HG03558 (cell line): ENCODE data around the gene WDFY2.
"Not testable (repeated sequence)": the region's sequence is repeated elsewhere in the genome, so short reads cannot be mapped to it uniquely, and the experiment has no call there.

ENCODE experiments used
- ATAC-seq: cut with Tn5 transposase; IDR thresholded peaks from one replicate; pipeline ENCODE4 v1.9.1; 2021; ENCODE audit warnings: moderate number of reproducible peaks; ENCODE audit not compliant: unreplicated experiment; ENCODE audit errors: extremely low read depth

WDFY2 gene

DNA sequence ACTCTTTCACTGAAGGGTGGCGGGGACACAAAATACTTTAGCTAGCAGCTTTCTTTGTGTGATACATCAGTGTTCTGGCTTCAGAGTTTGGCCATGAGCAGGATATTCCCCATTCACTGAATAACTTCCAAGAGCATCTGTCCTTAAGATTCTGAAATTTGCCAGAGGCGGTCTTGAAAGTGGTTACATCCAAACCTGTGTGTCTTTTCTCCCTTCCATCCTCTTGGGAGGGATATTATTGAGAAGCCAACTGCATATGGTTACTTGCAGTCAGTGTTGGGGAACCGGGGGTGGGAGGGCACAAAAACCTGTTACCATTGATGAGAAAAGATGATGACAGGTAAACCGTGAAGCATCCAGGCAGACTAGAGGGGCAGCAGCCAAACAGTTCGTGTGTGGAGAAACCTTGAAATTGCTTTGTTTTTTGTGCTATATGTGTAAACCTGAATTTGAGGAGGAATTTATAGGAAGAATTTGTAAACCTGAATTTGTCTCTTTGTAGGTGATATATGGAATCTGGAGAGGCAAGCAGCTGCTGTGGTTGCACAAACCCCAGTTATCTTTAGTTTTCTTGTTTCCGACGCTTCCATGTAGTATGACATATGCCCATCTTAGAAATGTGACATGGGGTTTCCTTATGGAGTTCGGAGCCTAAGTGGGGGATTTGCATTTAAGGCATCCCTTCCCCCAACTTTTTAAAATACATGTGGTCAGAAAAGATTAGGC lies 104.8 kb downstream of the WDFY2 start:
- no peak for ATAC-seq

DNA sequence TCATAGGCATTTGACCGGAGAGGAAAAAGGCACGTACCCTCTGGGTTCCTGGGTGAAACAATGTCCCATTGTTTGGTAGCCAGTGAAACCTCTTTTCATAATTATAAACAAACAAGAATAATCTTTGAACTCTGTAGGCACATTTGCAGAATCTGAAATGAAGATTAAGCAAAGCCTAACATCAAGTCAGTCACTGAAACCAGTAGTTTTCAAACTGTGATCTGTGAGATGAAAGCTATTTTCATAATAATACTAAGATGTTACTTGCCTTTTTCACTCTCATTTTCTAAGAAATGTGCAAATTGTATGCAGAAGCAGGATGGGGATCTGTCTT lies 105.4 kb downstream of the WDFY2 start:
- no peak for ATAC-seq

DNA sequence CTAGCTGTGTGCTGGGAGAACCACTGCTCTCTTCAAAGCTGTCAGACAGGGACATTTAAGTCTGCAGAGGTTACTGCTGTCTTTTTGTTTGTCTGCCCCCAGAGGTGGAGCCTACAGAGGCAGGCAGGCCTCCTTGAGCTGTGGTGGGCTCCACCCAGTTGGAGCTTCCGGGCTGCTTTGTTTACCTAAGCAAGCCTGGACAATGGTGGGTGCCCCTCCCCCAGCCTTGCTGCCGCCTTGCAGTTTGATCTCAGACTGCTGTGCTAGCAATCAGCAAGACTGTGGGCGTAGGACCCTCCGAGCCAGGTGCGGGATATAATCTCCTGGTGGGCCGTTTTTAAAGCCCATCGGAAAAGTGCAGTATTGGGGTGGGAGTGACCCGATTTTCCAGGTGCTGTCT lies 111.4 kb downstream of the WDFY2 start:
- ATAC-seq = not testable (repeated sequence)

DNA sequence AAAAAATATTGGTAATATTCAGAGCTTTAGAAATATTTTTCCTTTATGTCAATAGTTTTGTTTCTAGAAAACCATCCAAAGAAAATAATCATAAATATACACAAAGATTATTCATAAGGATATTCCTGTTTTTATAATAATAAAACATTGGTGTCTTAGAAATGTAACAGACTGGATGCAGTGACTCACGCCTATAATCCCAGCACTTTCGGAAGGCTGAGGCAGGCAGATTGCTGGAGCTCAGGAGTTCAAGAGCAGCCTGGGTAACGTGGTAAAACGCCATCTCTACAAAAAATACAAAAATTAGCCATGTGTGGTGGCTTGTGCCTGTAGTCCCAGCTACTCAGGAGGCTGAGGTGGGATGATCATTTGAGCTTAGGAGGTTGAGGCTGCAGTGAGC lies 112.9 kb downstream of the WDFY2 start:
- no peak for ATAC-seq

DNA sequence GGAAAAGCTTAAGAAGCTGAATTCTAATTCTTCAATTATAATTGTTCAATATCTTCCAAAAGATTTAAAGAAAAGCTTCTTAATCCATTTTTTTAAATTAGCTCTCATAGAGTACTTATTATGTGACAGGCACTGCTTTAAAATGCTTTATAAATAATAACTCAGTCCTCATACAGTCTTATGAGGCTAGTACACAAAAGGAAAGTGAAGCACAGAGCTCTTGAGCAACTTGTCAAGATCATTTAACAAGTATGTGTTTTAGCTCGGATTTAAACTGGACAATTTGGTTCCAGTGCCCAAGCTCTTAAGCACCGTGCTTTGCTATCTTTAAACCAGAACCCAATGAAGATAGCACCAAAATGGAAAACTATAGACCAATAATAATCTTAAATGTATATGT lies 113.6 kb downstream of the WDFY2 start:
- ATAC-seq = no peak

DNA sequence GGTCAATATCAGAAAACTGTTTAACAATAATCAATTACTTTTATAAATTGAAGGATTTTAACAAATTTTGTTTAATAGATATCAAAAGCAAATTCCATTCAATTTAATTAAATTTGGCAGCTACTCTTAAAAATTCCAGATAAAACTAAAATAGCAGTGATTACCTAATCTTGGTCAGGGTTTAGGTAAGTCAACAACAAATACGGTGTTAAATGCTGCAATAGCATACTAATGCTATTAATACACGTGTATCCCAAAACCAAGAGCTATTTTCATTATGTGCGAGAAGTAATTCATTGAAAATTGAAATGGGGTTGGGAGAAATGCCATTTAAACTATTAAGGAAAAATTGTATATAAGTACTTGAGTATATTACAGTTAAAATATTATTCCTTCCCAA lies 114.1 kb downstream of the WDFY2 start:
- ATAC-seq = no peak

DNA sequence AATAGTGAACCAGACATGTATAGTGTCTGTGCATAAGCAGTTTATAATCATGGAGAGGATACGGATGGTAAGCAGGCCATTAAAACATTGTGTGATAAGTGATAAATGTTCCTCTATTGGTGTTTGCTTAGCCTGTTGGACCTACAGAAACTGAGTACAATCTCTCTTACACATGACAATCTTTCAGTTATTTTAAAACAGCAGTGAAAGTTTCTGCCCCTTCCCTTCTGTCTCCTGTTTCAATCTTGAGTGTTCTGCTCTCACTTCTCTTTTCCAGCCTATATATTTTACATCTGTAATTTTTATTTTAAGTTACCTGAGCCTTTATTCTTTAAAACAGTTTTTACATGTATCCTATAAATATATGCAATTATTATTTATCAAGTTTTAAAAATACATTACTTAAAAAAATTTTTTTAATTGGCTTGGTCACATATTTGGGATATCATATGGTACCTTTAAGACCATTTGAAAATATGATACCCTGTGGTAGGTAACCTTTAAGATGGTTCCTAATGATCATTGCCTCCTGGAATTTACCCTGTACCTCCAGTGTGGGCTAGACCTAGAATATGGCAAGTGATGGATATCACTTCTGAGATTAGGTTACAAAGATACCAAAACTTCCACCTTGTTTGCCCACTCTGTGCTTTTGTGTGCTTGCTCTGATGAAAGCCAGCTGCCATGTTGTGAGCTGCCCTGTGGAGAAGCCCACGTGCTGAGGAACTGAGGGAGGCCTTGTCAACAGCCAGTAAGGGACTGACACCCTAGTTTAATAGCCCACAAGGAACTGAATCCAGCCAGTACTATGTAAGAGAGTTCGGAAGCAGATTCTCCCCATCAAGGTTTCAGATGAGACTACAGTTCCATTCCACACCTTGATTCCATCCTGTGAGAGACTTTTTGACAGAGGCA lies 120.4 kb downstream of the WDFY2 start:
- ATAC-seq = peak; percentile 52

DNA sequence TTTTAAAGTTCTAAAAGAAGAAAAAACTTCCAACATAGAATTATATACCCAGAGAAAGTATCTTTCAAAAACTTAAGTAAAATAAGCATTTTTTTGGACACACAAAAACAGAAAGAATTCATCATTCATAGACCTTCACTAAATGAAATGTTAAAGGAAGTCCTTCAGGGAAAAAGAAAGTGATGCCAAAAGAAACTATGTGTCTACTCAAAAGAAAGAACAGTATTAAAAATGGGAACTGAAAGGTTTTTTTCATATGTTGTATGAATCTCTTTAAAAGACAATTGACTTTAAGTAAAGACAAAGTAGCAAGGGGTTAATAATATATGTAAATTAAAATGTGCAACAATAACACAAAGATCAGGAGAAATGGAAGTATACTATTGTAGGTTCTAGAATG lies 123.2 kb downstream of the WDFY2 start:
- ATAC-seq = no peak

DNA sequence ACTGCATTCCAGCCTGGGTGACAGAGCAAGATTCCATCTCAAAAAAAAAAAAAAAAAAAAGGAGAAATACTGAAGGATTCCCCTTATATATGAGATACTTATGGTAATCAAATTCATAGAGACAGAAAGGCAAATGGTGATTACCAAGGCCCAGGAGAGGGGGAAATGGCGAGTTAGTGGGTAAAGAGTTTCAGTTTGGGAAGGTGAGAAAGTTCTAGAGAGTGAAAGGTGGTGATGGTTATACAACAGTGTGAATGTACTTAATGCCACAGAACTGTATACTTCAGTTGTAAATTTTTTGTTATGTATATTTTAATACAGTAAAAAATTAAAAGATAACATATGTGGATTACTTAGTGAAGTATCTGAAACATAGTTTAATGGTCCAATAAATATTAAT lies 129.5 kb downstream of the WDFY2 start:
- no peak for ATAC-seq

DNA sequence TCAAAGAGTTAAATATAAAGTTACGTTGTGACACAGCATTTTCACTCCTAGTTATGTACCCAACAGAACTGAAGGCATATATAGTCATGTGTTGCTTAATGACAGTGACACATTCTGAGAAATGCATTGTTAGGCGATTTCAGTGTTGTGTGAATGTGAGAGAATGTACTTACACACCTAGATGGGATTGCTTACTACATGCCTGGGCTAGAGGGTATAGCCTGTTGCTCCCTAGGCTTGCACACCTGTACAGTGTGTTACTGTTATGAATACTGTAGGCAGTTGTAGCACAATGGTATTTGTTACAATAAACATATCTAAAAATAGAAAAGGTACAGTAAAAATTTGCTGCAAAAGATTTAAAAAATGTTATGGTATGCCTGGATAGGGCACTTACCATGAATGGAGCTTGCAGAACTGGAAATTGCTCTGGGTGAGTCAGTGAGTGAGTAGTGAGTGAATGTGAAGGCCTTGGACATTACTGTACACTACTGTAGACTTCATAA lies 130.5 kb downstream of the WDFY2 start:
- peak; percentile 72 for ATAC-seq

DNA sequence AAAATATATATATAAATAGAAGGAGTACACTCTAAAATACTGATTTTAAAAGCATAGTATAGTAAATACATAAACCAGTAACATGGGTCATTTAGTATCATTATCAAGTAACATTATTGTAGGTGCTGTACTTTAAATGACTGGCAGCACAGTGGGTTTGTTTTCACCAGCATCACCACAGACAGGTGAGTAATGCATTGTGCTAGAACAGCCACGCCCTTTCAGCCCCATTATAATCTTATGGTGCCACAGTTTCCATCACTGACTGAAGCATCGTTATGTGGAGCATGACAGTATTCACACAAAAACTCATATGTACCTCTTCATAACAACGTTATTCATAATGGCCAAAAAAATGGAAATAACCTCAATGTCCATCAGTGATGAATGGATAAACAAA lies 131.4 kb downstream of the WDFY2 start:
- ATAC-seq = no peak

DNA sequence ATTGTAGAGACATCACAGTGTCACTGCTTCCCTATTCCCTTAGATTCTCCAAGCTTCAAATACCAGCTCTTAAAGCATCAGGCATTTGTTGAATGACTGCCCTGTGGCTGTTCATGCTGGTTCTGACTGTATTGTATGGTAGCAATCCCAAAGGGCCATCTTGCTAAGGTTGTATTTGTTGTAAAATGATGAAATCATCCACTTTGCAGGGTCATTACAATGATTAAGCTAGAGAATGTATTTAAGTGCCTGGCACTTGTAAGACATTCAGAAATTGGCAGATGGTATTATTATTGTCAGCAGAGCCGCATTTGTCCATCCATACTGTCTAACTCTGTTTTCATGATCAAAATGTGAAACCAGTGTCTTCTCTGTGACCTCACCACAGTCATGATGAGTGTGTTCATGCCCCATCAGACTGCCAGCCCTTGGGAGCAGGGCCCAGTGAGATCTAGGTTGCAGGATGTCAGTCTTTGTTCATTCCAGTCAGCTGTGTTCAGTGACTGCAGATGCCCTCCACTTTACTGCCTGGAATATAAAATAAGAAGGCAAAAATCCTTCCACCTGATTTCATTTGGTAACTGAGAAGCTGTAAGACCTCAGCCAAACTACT lies 133.6 kb downstream of the WDFY2 start:
- no peak for ATAC-seq

DNA sequence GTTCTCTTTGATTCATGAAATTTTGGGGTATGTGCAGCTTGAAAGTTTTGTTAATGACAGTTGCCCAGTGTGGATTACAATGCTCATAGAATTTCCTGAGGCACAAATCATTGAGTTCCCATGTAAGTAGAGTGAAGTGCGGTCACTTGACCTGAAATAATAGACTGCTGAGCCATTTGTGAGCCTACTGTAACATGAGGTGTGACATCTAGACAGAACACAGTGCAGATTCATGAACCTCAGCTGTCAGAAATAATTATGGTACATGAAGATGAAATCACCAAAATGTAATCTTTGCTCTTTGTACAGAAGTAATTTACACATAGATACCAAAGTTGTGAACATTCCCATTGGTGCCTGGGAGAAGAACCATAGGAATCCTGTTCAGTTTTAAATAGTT lies 135.1 kb downstream of the WDFY2 start:
- ATAC-seq = no peak

DNA sequence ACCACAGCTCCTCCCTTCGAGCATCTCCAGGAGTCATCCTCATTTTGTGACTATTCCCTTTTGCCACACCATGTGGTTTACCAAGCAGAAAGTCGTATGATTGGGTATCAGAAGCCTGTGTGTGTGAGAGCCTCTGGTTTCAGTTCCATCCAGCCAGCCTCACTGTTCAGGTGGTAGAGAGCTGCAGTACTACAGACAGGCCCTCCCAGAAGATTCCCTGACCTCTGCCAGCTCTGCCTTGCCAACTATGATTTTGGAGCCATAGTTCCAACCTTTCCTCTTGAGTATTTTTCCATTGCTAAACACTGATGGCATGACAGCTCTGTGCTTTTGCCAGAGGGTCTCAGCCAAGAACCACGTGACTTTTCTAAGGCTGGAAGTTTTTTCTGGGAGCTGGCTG lies 137.2 kb downstream of the WDFY2 start:
- ATAC-seq = peak; percentile 49

DNA sequence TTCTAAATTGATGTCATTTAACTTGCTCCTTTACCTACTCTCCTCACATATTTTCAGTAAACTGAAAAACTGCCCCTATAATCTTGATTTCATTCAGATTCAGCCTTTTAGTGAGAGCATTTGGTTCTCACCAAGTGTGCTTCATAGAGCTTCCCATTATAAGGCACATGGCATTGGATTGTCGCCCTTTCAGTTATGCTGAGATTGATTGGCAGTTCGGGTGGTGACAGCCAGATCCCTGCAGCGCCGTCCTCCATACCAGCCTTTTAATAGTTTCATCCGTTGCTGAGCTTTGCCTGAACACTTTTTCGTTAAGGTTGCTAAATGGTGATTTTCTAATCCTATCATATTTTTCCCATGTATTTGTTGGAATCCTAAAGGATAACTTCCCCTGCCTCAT lies 139.3 kb downstream of the WDFY2 start:
- ATAC-seq = no peak

DNA sequence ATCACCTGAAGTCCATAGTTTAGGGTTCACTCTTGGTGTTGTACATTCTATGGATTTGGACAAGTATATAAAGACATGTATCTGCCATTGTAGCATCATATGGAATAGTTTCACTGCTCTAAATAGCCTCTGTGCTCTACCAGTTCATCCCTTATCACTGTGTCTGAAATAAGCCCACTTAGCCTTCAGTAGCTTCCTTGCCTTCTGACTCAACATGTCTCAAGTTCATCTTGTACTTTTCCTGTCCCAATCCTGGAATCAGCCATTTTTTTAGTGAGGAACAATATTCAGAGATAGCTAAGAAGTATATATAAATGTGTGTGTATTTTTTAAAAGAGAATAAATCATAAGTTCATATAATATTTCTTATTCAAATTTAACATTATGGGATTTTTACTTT lies 140.5 kb downstream of the WDFY2 start:
- no peak for ATAC-seq

DNA sequence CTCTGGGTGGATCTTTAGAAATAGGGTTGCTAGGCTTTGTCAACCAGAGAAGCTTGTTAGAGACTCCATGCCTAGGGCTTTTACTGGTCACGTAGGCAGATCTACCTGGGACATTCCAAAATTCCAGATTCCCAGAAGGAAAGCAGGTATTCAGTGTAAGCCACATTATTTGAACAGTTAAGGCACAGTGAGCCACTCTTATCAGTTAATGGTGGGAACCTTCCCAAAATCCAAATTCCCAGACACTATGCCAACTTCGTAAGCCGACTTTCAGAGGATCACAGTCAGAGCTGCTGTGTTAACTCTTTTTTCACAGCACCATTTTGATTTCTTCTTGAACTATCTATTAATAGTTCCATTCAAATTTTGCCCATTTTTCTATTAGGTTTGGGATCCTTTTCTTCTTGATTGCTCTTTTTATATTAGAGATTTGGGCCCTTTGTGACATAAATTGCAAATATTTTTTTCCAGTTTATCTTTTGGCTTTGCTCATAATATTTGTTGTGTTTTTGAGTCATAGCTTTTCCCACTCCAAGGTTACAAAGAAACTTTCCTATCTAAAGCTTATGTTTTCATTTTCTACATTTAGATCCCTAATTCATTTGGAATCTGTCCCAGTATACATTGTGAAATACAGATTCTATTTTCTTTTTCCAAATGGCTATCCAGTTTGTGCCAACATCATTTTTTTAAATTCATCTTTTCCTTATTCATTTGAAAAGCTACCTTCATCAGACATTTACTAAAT lies 142.4 kb downstream of the WDFY2 start:
- ATAC-seq = no peak

DNA sequence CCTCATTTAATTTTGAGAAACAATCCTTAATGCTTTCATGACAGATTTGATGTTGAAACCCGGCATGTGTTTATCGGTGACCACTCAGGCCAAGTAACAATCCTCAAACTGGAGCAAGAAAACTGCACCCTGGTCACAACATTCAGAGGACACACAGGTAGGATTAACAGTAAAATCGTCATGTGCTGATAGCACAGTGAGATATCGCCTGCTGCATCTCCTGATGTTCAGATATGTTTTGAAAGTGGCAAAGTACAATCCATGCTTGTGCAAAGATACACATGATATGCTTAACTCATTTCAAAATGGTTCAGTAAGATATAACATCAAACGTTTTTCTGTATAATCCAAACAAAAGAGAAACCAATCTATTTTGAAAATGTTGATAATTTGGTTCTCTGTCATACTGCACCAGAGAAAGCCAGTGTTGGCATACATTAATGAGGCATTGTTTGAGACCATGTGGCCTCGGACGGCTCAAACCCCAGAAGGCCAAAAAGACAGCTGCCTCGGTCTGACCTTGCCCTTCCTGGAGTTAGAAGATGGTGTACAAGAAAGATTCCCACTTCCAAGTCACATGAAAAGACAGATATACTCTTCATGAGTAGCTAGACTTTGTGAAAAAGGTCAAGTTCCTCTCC lies 143.5 kb downstream of the WDFY2 start:
- no peak for ATAC-seq

DNA sequence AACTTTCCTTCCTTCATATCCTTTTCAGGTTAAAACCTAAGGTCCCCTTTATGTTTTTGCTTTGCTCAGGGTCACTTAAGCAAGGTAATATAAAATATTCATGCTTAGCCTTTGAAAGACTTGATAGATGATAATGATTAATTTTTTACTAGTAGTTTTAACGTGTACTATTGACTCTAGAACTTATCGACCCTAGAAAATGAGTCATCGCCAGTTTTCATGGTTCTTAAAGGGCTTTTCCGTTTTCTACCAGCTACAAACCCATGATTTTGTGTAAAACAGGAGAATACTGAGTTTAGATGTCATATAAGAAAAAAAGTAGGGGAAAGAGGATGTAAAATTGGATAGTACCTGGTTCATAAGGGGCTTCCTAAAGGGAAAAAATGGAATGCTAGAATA lies 144.0 kb downstream of the WDFY2 start:
- ATAC-seq = no peak

DNA sequence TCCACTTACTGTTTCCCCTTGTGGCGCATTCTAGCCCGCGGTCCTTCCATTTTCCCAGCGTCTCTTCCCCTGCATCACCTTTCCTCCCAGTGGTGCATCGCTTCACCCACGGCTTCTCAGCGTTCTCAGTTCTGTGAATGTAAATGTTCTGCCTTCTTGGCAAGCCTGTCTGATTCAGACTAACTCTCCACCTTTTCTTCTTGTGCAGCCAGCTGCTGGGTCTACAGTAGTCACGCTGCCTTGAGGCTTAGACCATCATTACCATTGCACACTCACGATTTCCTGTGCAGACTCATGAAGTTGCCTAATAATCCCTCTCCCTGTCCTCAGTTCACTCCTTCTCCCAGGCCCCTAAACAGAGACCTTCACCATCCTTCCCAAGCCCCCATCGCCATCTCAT lies 144.7 kb downstream of the WDFY2 start:
- no peak for ATAC-seq
